Activated CD4-positive, alpha-beta T cell treated with anti-CD3 and anti-CD28 coated beads, Interleukin-2, amount 50 U/mL, for 24 hours (primary cell): Measurements from ENCODE around the gene JADE2.
"Not testable (repeated sequence)": the region's sequence is repeated elsewhere in the genome, so short reads cannot be mapped to it uniquely, and the experiment has no call there.

Source experiments
- DNase-seq, 2 donors: peaks; one replicate each; pipeline ENCODE4 v3.0.0-alpha.2; 2020; ENCODE audit warnings: low read depth in 1 of 2, low spot score in 1 of 2

Gene JADE2

DNA sequence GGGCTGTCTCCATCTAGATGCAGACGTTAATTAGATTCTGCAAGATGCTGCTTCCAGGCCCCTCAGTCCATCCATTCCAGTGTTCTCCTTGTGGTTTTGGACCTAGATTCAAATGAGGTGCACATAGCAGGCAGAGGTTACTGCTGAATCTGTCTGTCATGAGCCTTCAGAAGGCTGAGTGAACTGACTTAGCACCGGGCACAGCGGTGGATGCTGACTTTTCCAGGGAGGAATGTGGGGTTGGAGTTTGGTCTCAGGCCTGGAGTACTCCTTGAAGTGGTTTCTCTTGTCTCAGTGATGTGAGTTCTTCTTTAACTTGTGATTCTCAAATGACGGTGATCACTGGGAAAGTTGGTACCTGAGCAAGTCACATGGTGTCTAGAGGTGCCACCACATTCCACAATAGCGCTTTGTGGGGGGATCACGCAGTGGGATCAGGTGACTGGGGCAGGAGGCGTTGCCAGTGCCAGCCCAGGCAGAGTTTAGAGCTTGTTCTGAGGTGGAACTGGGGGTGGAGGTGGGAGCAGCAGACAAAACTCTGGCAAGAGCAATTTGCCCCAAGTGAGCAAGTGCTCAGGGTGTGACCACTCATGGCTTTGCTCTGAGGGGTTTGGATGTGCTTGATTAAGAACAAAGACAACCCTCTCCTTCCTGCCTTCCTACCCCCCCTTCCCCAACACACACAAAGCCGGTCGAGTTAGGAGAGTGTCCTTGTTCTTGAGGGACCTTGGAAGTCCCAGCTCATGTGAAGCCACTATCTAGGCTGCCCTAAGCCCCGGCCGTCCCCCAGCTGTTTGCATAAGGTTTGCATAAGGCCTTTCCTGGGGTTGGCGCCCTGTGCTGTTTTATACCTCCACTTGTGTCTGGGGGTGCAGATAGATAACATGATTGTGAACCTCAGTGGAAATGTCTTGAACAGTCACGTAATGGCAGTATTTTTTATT, 25.1 kb downstream of the JADE2 start:
- DNase-seq, result no peak

- DNase-seq, result no peak
Observed at GRCh38 chr5:134551901-134552300, 26.4 kb downstream of the JADE2 start.

DNA sequence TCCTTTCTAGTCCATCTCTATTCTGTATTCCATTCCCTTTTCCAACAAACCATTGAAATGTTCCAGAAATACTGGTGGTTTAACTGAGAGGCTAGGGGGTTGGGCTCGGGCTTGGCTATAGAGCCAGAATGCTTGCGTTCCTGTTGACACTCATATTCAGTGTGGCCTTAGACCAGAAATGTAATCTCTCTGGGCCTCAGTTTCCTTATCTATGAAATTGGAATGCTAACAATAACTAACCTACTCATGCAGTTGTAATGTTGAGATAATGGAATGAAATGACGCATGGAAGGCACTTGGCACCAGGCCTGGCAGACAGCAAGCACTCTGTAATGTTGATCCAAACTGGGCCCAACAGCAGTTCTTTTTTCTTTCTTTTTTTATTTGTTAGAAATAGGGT, 26.8 kb downstream of the JADE2 start:
- DNase-seq, result no peak

DNA sequence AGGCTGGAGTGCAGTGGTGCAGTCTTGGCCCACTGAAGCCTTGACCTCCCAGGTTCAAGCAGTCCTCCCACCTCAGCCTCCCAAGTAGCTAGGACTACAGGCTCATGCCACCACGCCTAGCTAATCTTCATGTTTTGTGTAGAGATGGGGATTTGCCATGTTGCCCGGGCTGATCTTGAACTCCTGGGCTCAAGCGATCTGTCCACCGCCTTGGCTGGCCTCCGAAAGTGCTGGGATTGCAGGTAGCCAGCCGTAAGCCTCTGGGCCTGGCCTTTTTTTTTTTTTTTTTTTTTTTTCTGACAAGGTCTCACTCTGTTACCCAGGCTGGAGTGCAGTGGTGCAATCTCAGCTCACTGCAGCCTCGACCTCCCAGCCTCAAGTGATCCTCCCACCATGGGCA, 27.2 kb downstream of the JADE2 start:
- not testable (repeated sequence) for DNase-seq

GRCh38 chr5:134553821-134554267, 28.4 kb downstream of the JADE2 start:
- no peak for DNase-seq

DNA sequence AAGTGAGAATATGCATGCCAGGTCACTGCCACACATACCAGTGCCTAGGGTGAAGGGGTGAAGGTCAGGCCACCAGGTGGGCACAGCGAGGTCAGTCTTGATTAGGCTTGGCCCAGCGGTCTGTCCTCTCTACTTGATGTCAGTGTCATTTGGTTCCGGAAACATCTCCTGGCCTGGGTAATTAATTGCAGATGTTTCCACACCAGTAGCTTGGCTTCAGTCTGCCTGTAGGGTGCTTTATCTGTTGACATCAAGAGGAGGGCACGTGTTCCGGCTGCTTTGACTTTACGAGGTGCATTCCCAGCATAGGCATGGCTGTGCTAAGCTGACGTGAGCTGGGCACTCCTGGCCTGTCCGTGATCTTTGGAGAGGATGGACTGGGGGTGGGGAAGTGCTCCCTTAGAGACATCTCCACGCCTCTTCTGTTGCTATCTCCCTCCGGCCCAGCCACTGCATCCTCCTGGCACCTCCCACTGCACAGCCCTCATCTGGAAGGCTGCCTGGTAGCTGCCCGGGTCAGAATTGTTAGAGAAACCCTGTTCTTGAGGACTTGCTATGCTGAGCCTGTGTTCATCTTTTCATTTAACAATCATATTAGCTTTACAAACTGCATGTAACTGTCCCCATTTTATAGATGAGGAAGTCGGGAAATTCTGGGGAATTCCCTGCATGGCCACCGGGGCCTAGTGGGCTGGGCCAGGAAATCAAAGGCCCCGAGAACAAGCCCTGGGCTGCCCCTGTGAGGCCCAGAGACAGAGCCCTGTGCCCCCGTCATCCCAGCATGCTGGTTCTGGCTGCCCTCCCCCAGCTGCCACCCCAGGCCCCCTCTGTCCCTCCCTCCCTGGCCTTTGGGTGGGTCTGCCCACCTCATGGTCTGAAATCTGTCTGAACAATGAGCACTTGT, 29.1 kb downstream of the JADE2 start:
- peak; percentile 32 to 36 for DNase-seq

DNA sequence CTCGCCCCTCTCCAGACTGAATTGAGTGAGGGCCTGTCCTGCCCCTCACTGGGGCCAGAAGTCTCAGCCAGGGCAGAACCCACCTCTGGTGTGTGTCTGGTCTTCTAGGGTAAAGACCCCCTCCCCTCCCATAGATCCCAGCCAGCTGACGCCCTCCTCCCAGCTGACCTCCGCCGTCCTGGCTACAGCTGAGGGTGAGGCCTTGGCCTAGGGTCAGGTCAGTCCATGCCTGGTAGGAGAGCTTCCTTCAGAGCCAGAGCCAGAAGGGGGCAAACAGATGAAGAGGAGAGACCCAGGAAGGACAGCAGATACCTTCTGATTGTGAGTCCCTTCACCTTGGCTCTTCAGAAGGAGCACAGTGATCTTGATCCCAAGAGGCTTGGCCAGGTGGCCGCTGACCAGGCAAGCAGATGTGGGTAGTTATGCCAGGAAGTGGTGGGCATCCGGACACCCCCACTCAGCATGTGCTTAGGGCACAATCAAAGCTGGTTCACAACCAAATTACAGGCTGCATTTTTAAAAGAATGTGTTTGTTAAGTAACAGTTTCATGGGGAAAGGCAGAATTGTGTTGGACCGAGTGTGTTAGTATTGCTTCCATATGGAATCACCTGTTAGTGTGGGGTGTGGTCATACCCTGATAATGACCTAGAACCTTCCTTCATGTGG, 29.9 kb downstream of the JADE2 start:
- DNase-seq, result peak in 1 of 2 donors; percentile 16

DNA sequence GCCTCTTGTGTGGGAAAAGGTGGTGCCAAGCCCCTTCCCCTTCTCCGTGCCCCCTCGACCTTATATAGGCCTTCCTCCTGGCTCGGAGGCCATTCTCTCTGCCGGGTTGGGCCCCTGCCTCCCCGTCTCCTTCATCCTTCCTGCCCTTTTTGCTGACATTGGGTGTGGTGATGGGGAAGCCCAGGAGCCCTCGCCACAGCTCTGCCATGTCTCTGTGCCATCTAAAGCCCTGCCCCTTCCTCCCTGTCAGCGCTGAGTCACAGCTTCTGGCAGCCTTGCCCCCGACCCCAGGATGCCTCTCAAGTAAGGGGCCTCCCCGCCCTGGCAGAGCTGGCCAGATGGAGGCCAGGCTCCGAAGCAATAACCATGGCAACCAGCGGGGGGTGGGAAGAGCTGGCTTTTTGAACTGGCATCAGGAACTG, 30.4 kb downstream of the JADE2 start:
- DNase-seq, result peak; percentile 54 to 72

DNA sequence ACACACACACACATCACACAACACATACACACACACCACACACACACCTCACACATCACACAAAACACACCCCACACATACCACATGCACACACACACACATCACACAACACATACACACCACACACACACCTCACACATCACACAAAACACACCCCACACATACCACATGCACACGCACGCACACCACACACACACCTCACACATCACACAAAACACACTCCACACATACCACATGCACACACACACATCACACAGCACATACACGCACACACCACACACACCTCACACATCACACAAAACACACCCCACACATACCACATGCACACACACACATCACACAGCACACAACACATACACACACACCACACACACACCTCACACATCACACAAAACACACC, 31.1 kb downstream of the JADE2 start:
- DNase-seq, result not testable (repeated sequence)

DNA sequence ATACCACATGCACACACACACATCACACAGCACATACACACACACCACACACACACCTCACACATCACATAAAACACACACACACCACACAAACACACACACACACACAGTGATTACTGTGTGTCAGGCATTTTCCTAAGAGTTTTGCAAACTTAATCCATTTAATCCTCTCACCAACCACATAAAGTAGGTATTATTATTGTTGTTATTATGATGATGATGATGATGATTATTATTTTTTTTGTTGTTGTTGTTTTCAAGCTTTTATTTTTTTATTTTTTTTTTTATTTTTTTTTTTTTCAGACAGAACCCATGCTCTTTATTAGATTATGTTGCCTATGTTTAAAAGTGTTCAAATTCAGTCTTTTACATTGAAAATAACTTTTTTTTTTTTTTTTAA, 31.5 kb downstream of the JADE2 start:
- DNase-seq, result no peak

DNA sequence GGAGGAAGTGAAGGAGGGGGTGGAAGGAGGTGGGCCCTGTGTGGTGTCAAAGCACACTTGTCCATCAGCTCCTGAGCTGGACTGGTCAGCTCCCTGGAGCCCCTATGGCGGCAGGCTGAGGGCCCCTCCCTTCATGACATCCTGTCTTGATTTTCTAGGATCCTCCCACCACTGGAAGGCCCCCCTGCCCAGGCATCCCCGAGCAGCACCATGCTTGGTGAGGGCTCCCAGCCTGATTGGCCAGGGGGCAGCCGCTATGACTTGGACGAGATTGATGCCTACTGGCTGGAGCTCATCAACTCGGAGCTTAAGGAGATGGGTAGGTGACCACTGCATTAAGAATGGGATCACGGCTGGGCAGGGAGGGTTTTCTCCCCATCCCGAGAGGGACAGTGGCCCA, 34.2 kb downstream of the JADE2 start:
- no peak for DNase-seq

- DNase-seq, result no peak
Observed at GRCh38 chr5:134560698-134561097, 35.2 kb downstream of the JADE2 start.

GRCh38 chr5:134561871-134562296, 36.4 kb downstream of the JADE2 start:
- no peak for DNase-seq

- DNase-seq, result no peak
Observed at GRCh38 chr5:134563221-134563620, 37.8 kb downstream of the JADE2 start.

- no peak for DNase-seq
Observed at GRCh38 chr5:134563962-134564361, 38.5 kb downstream of the JADE2 start.

- no peak for DNase-seq
Observed at GRCh38 chr5:134564396-134564795, 38.9 kb downstream of the JADE2 start.

GRCh38 chr5:134565791-134566740, 40.6 kb downstream of the JADE2 start:
- no peak for DNase-seq

GRCh38 chr5:134566741-134567221, 41.3 kb downstream of the JADE2 start:
- no peak for DNase-seq

- DNase-seq, result no peak
Observed at GRCh38 chr5:134567641-134568336, 42.3 kb downstream of the JADE2 start.
